Cerebellar nuclear complex (tissue), 1 donor: ENCODE data around the gene FBLIM1.

Experiments used
- DNase-seq, 2 experiments: peaks; one replicate each; lab custom pipeline; 2025; lab: John Stamatoyannopoulos, UW

The FBLIM1 gene

GRCh38 chr1:15730936-15731335, 27.7 kb upstream of the FBLIM1 start:
- DNase-seq: no peak

- DNase-seq: peak in 1 of 2 experiments; percentile 16
Observed at GRCh38 chr1:15731735-15732685, 26.6 kb upstream of the FBLIM1 start.

GRCh38 chr1:15732686-15733081, 25.9 kb upstream of the FBLIM1 start:
- DNase-seq: no peak

GRCh38 chr1:15733218-15733725, 25.3 kb upstream of the FBLIM1 start:
- no peak for DNase-seq

GRCh38 chr1:15733726-15734226, 24.8 kb upstream of the FBLIM1 start:
- DNase-seq: no peak

DNA sequence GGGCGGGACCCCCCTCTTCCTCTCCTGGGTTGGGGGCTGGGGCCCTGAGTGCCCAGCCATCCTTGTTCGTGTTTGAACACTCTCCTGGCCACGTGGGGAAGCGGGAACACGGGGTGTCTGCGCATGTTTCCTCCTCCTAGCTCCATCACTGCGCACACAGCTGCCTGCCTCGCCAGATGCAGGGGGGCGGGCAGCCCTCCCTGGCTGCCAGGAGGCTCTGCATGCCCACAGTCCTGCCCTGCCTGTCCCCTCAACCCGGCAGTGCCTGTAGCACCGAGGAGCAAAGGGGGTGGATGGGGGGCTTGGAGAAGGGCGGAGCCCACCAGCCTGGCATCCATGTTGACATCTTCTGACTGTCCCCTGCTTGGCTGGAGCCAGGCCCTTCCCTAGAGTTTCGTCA, 24.3 kb upstream of the FBLIM1 start:
- no peak for DNase-seq

- no peak for DNase-seq
Observed at GRCh38 chr1:15734901-15735300, 23.7 kb upstream of the FBLIM1 start.

GRCh38 chr1:15735304-15736037, 23.1 kb upstream of the FBLIM1 start:
- no peak for DNase-seq

DNA sequence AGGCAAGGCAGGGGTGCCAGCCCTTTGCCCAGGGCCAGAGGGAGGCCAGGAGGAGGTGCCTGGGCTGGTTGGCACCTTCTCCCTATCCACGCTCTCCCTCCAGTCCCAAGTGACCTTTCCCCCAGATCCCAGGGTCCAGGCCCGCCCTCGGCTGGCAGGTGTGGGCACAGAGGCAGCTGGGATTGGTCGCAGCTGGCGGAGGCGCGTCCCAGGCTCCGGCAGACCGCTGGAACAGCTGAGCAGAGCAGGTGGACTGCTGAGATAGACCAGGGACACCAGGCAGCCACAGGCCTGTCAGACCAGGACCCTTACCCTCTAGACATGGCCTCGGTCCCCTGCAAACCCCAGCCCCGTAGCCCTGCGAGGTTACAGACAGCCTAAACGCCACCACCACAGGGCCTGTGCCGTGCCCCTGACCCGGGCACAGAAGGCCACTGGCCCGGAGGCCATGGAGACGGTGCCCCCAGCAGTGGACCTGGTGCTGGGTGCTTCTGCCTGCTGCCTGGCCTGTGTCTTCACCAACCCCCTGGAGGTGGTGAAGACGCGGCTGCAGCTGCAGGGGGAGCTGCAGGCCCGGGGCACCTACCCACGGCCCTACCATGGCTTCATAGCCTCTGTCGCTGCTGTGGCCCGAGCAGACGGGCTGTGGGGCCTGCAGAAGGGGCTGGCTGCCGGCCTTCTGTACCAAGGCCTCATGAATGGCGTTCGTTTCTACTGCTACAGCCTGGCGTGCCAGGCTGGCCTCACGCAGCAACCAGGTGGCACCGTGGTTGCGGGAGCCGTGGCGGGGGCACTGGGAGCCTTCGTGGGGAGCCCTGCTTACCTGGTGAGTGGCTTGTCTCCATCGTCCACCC, 22.3 kb upstream of the FBLIM1 start, which contains the start of gene SLC25A34:
SLC25A34 (plus strand) TSS at position 221 of the 854 bp plus-strand sequence; CDS start at position 449, 228 bp downstream.
- DNase-seq: no peak

- DNase-seq: no peak
Observed at GRCh38 chr1:15736892-15737261, 21.7 kb upstream of the FBLIM1 start.

- no peak for DNase-seq
Observed at GRCh38 chr1:15737324-15738319, 21.0 kb upstream of the FBLIM1 start.

- DNase-seq: no peak
Observed at GRCh38 chr1:15738416-15739113, 20.0 kb upstream of the FBLIM1 start.

DNA sequence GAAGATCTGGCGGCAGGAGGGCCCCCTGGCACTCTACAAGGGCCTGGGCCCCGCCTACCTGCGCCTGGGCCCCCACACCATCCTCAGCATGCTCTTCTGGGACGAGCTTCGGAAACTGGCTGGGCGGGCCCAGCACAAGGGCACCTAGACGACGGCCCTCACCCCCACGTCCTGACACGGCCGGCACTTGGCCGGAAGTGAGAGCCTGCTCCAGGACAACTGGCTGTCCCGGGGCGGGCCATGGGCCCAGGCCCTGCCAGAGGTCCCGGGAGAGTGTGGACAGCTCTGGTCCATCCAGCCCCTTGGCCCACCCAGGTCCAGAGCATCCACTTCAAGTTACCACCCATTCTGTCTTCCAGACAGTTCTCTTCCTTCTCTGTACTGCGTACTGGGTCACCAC, 19.3 kb upstream of the FBLIM1 start:
- no peak for DNase-seq

GRCh38 chr1:15739745-15740144, 18.9 kb upstream of the FBLIM1 start:
- DNase-seq: no peak

- peak; percentile 25 to 84 for DNase-seq
Observed at GRCh38 chr1:15740924-15741850, 17.4 kb upstream of the FBLIM1 start.

- no peak for DNase-seq
Observed at GRCh38 chr1:15742339-15742801, 16.2 kb upstream of the FBLIM1 start, which contains the start of gene TMEM82. Gene TMEM82, plus strand, starts transcription at chr1:15742499. Its CDS starts 61 bp downstream, at chr1:15742560.

DNA sequence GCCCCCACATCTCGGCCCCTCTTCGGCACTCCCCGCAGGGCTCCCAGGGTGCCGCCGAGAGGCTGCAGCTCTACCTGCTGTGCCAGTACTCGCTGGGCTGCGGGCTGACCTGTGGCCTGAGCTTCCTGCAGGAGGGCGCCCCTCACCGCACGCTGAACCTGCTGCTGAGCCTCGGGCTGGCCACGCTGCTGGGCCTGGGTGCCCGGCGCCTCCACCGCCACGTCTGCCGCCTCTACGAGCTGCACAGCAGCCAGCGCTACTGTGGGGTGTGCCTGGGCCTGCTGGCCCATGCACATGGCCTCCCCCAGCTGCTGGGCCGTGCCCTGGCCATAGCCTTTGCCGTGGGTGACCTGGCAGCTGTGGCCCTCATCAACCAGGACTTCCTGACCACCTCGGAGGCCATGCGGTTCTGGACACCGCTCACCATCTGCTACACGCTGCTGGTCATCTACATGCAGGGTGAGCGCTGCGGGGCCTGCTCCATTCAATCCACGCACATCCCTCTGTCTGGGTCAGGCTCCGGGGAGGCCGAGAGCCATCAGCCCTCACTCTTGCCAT, 14.4 kb upstream of the FBLIM1 start:
- no peak for DNase-seq

- DNase-seq: no peak
Observed at GRCh38 chr1:15747378-15747777, 11.2 kb upstream of the FBLIM1 start.
